Gastrocnemius medialis (tissue), 4 donors: ENCODE measurements around the gene GARRE1. TPM values are rescaled to one million over a fixed set of nuclear protein-coding genes. Genes with fewer than 3 reads are reported as not detected.
A peak's percentile ranks its signal among the peaks of the same experiment; 100 is the strongest.
"Not testable (repeated sequence)": the region's sequence is repeated elsewhere in the genome, so short reads cannot be mapped to it uniquely, and the experiment has no call there.

ENCODE experiments used
- ATAC-seq, 2 donors: fragments of 150-250 bp; one replicate each; pipeline ENCODE4 v1.9.1; 2016
- DNase-seq, 2 donors: peaks; one replicate each; pipeline ENCODE4 v3.0.0-alpha.2; 2019
- H3K27ac ChIP-seq, 4 donors: fragments of 200-600 bp; sonication (generic); 1 replicate in 1 of 4; 2 replicates in 3 of 4; pipeline ENCODE4 v1.5.1; 2016 to 2018; ENCODE audit warnings: mild to moderate bottlenecking in 2 of 4, moderate library complexity in 1 of 4
- H3K27me3 ChIP-seq, 3 donors: fragments of 200-600 bp; sonication (generic) in 2 of 3; 1 replicate in 1 of 3; 2 replicates in 2 of 3; pipeline versions ENCODE4 v1.5.1 to v1.6.0; 2016 to 2019; ENCODE audit warnings: mild to moderate bottlenecking in 1 of 3, moderate library complexity in 1 of 3
- H3K36me3 ChIP-seq, 2 donors: fragments of 200-600 bp; sonication (generic) in 1 of 2; one replicate each; pipeline ENCODE4 v1.5.1; 2017 to 2018
- H3K4me1 ChIP-seq, 2 donors: fragments of 200-600 bp; sonication (generic) in 1 of 2; one replicate each; pipeline ENCODE4 v1.5.1; 2016 to 2017; ENCODE audit warnings: mild to moderate bottlenecking in 2 of 2
- H3K4me3 ChIP-seq, 4 donors: fragments of 200-600 bp; sonication (generic) in 3 of 4; 1 replicate in 1 of 4; 2 replicates in 3 of 4; pipeline ENCODE4 v1.5.1; 2016 to 2019; ENCODE audit warnings: mild to moderate bottlenecking in 2 of 4
- H3K9me3 ChIP-seq, 3 donors: fragments of 200-600 bp; sonication (generic) in 2 of 3; 1 replicate in 1 of 3; 2 replicates in 2 of 3; pipeline ENCODE4 v1.5.1; 2016 to 2019
- POLR2A ChIP-seq, 2 donors: fragments of 450-650 bp; IDR thresholded peaks; one replicate each; pipeline ENCODE4 v1.6.1; 2017; ENCODE audit warnings: antibody characterized with exemption in 2 of 2, mild to moderate bottlenecking in 2 of 2, moderate library complexity in 2 of 2
- in situ Hi-C, 4 donors: fragments of 200-750 bp; cut with MboI; loops; one replicate each; pipeline versions ENCODE4 v1.15.0 to v1.8.0; 2017; ENCODE audit warnings: low sequenced_read_pairs in 4 of 4
- intact Hi-C: fragments of 100-400 bp; cut with DNase I; formaldehyde crosslinking; loops from one replicate; pipeline ENCODE4 v1.15.1; 2023; ENCODE audit warnings: low total_unique reads
- total RNA-seq, 4 donors: library from RNA; depleted of rRNA; stranded (reverse); fragments of >200 nt; gene quantifications; one replicate each; pipeline versions ENCODE4 v1.1.0 to v1.2.3, GENCODE V29; 2016
- TF ChIP-seq, protein P1 (sequence below), 5 experiments: fragments of 450-650 bp in 3 of 5; fragments of 200-600 bp in 2 of 5; sonication (generic) in 2 of 5; IDR thresholded peaks in 4 of 5; conservative IDR thresholded peaks in 1 of 5; 1 replicate in 4 of 5; 2 replicates in 1 of 5; pipeline ENCODE4 v1.5.1; 2016 to 2019; ENCODE audit warnings: antibody characterized with exemption in 5 of 5, mild to moderate bottlenecking in 3 of 5, moderate library complexity in 3 of 5

Gene GARRE1, protein sequence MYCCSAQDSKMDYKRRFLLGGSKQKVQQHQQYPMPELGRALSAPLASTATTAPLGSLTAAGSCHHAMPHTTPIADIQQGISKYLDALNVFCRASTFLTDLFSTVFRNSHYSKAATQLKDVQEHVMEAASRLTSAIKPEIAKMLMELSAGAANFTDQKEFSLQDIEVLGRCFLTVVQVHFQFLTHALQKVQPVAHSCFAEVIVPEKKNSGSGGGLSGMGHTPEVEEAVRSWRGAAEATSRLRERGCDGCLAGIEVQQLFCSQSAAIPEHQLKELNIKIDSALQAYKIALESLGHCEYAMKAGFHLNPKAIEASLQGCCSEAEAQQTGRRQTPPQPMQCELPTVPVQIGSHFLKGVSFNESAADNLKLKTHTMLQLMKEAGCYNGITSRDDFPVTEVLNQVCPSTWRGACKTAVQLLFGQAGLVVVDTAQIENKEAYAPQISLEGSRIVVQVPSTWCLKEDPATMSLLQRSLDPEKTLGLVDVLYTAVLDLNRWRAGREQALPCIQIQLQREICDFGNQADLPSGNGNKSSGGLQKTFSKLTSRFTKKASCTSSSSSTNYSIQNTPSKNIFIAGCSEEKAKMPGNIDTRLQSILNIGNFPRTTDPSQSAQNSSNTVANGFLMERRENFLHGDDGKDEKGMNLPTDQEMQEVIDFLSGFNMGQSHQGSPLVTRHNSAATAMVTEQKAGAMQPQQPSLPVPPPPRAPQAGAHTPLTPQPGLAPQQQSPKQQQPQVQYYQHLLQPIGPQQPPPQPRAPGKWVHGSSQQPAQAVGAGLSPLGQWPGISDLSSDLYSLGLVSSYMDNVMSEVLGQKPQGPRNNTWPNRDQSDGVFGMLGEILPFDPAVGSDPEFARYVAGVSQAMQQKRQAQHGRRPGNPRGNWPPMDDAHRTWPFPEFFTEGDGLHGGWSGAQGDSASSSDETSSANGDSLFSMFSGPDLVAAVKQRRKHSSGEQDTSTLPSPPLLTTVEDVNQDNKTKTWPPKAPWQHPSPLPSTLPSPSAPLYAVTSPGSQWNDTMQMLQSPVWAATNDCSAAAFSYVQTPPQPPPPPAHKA (N-terminal part only)
- total RNA-seq = 10 to 100 TPM; 21.8 to 34.3 (median 24.8) TPM

DNA sequence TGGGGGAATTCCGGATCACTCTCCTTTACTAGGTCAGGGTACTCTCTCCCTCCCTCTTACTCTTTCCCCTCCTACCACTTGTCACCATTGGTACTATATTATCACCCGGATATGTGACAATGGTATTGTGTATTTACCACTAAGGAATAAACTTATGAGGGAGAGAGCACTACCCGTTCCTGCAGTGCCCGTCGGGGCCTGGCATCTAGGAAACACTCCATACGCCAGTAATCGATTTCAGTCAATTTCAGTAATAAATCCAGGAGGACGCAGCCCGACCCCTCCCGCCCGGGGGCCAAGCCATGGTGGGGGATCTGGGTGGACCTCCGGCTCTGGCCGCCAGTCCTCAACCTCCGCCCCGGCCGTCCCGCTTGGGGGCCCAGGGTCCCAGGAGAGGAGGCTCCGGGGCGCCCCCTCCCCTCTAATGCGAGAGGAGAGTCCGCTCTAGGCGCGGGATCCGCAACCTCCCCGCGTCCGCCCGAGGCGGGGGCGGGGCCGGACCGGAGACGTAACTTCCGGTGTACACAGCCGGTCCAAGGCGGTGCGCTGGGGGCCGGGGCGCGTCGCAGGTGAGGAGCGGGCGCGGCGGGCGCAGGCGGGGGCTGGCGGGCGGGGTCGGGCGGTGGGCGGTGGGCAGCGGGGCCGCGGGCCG lies at the start of gene GARRE1:
TSS of gene GARRE1 (plus strand) at position 509 of the 652 bp plus-strand sequence. CDS start 45,920 bp downstream, outside the sequence.
- TF ChIP-seq, protein P1, sequence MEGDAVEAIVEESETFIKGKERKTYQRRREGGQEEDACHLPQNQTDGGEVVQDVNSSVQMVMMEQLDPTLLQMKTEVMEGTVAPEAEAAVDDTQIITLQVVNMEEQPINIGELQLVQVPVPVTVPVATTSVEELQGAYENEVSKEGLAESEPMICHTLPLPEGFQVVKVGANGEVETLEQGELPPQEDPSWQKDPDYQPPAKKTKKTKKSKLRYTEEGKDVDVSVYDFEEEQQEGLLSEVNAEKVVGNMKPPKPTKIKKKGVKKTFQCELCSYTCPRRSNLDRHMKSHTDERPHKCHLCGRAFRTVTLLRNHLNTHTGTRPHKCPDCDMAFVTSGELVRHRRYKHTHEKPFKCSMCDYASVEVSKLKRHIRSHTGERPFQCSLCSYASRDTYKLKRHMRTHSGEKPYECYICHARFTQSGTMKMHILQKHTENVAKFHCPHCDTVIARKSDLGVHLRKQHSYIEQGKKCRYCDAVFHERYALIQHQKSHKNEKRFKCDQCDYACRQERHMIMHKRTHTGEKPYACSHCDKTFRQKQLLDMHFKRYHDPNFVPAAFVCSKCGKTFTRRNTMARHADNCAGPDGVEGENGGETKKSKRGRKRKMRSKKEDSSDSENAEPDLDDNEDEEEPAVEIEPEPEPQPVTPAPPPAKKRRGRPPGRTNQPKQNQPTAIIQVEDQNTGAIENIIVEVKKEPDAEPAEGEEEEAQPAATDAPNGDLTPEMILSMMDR (IDR thresholded peaks at IDR 0.05 in 4 of 5, conservative IDR thresholded peaks at IDR 0.05 in 1 of 5) = no peak
- TF ChIP-seq POLR2A (IDR thresholded peaks at IDR 0.05) = peak; percentile 92
- ATAC-seq = peak; percentile 85 to 89
- peak; percentile 76 to 80 for DNase-seq
- in situ Hi-C loops (loop anchor here in 1 of 4 donors (10.0 kb wide), 1 partner anchor 61 kb away; no protein-coding TSS in a partner anchor), intact Hi-C loops (loop anchor here (10.0 kb wide), 1 partner anchor 181 kb away; no protein-coding TSS in a partner anchor)
- H3K4me1 ChIP-seq = peaks cover 32 to 36% of the 10 kb centered on the region in 2 donors
- H3K27ac ChIP-seq = peak within 1 kb of the TSS; percentile 96 to 100 (median 98)
- no peaks in the 10 kb centered on the region for H3K36me3 ChIP-seq
- H3K27me3 ChIP-seq = no peaks in the 10 kb centered on the region
- no peaks in the 10 kb centered on the region for H3K9me3 ChIP-seq
- H3K4me3 ChIP-seq = peak within 1 kb of the TSS; percentile 84 to 100 (median 90)

DNA sequence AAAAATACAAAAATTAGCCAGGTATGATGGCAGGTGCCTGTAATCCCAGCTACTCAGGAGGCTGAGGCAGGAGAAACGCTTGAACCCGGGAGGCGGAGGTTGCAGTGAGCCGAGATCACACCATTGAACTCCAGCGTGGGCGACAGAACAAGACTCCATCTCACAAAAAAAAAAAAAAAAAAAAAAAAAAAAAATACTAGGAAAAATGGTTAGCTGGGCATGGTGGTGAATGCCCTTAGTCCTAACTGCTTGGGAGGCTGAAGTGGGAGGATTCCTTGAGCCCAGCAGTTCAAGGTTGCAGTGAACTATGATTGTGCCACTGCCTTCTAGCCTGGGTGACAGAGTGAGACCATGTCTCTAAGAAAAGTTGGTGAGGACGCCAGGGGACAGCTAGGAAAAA lies 49.0 kb upstream of the GARRE1 start:
- intact Hi-C loops, H3K9me3 ChIP-seq, H3K27ac ChIP-seq, ATAC-seq, H3K4me3 ChIP-seq, H3K27me3 ChIP-seq, H3K4me1 ChIP-seq, DNase-seq, in situ Hi-C loops: not testable (repeated sequence)
- H3K36me3 ChIP-seq = peaks cover 0 to 31% of the 10 kb centered on the region in 2 donors

DNA sequence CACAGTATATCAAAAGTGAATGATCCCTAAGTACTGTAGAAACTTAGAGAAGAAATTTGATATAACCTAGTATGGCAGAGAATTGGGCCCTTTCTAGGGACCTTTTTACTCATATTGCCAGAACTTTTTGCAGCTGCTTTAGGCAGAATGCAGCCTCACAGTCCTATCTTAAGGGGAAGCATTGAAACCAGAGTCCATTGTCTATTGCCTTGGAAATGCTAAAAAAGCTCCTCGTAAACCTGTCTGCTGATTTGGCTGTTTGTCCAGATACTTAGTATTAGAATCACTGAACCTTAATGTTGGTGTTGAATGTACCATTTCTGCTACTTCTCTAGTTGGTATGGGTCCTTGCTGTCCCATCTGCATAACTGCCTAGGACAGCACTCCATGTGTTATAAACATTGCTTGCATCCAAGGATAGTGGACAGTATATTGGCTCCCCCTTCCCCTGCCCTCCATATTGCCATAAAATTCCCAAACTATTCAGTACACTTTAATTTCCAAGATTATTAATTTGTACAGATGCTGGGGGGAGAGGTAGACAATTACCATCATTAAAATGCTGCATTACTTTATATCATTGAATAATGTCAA lies 46.0 kb upstream of the GARRE1 start:
- in situ Hi-C loops (no loop called here), intact Hi-C loops (no loop called here)
- no peaks in the 10 kb centered on the region for H3K9me3 ChIP-seq
- peaks cover 0 to 42% of the 10 kb centered on the region in 2 donors for H3K36me3 ChIP-seq
- no peak overlapping the region for H3K4me3 ChIP-seq
- ATAC-seq (no peak), DNase-seq (no peak)
- no peaks in the 10 kb centered on the region for H3K4me1 ChIP-seq
- H3K27ac ChIP-seq = no peak overlapping the region
- no peaks in the 10 kb centered on the region for H3K27me3 ChIP-seq
- TF ChIP-seq, protein P1 (IDR thresholded peaks at IDR 0.05 in 4 of 5, conservative IDR thresholded peaks at IDR 0.05 in 1 of 5) = no peak
- TF ChIP-seq POLR2A (IDR thresholded peaks at IDR 0.05) = no peak

DNA sequence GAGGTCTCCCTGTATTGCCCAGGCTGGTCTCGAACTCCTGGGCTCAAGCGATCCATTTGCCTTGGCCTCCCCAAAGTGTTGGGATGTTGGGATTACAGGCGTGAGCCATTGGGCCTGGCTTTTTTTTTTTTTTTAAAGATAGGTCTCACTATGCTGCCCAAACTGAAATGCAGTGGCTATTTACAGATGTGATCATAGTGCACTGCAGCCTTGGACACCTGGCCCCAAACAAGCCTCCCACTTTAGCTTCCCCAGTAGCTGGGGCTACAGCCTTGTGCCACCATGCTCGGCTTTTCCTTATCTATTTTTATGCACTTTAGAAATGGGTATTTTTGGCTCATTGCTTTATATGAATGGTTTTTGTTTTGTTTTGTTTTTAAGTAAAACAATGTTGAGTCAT lies 44.6 kb upstream of the GARRE1 start:
- H3K9me3 ChIP-seq = no peaks in the 10 kb centered on the region
- DNase-seq (no peak), ATAC-seq (no peak)
- no peak overlapping the region for H3K4me3 ChIP-seq
- in situ Hi-C loops = no loop called here
- no peaks in the 10 kb centered on the region for H3K4me1 ChIP-seq
- no peaks in the 10 kb centered on the region for H3K27me3 ChIP-seq
- no peak overlapping the region for H3K27ac ChIP-seq
- intact Hi-C loops = no loop called here
- TF ChIP-seq POLR2A (IDR thresholded peaks at IDR 0.05) = no peak
- TF ChIP-seq, protein P1 (IDR thresholded peaks at IDR 0.05 in 4 of 5, conservative IDR thresholded peaks at IDR 0.05 in 1 of 5) = no peak
- peaks cover 0 to 50% of the 10 kb centered on the region in 2 donors for H3K36me3 ChIP-seq
